ENCODE measurements around the gene PLCL2.

GRCh38 chr3:17050071-17050470 lies 165.3 kb downstream of the PLCL2 start:
- TF ChIP-seq CTCF (IDR thresholded peaks at IDR 0.05) (no peak), REST (IDR thresholded peaks at IDR 0.05; ENCODE audit: insufficient read depth in 1 of 2, low read depth in 2 of 2, low read length in 1 of 2) (no peak)

Data from Panc1 (cell line).